ENCODE data around the gene SFSWAP.
"Not testable (repeated sequence)": the region's sequence is repeated elsewhere in the genome, so short reads cannot be mapped to it uniquely, and the experiment has no call there.

SFSWAP gene

DNA sequence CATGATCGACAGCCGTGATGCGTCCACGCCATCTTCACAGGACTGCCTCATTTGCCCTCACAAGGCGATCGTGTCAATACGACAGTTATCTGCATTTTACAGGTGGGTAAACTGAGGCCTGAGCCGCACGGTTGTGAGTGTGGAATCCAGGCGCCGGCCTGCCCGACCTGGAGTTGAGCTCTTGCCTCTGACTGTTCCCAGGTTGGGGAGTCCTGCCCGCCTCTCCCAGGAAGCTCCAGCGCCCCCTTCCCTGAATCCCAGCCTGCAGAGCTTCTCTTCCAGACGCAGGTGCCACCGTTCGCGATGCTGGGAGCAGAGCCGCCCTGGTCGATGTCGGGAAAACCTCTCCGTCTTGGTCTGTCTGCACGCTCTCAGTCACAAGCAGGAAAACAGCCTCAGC, 31.1 kb upstream of the SFSWAP start:
- DNase-seq (ENCODE audit: low read depth) = not testable (repeated sequence)

DNA sequence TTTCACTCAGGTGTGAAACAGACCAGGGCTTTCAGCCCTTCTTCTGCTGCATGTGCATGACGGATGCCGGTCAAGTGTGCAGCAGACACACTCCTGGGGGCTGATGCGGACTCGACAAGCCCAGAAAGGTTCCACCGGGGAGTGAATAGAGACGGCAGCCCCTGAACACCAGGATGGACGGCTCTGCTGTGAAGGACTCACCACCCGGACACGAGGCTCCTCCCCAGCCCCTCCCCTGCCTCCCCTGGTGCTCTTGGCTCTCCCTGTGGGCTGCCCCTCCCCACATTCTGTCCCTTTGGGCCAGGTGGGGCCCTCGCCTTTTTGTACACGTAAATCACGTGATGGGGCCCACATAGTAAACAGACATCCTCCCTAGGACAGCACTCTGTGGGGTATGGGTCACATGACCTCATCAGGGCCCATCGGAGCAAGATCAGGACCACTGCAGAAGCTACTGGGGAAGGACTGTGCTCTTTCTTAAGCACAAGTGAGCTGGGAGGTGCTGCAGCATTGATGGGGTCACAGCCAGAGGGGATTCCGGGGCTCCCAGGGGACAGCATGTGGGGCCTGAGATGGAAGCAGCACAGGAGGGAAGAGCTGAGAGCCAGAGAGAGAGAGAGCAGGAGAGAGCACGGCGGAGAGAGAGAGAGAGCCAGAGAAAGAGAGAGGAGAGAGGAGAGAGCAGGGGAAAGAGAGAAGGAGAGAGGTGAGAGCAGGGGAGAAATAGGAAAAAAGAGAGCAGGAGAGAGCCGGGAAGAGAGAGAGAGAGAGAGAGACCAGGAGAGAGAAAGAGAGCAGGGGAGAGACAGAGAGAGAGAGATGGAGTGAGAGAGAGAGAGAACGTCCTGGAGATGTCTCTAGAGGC, 30.3 kb upstream of the SFSWAP start:
- not testable (repeated sequence) for DNase-seq (ENCODE audit: low read depth)

DNA sequence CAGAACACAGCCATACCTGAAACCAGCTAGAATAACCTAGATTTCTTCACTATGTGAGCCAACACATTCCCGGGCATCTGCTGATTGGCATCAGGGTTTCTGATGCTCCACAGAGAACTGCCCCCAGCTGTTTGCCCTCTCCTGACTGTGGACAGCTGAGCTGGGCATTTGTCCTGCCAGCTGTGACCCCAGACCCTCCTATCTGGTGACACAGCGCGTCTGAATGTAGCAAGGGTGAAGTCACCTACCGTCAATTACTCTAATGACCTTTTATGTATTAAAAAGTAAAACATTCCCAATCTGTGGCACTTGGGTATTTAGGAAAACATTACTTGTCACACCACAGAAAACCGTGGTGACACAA, 29.7 kb upstream of the SFSWAP start:
- DNase-seq (ENCODE audit: low read depth) = no peak

DNA sequence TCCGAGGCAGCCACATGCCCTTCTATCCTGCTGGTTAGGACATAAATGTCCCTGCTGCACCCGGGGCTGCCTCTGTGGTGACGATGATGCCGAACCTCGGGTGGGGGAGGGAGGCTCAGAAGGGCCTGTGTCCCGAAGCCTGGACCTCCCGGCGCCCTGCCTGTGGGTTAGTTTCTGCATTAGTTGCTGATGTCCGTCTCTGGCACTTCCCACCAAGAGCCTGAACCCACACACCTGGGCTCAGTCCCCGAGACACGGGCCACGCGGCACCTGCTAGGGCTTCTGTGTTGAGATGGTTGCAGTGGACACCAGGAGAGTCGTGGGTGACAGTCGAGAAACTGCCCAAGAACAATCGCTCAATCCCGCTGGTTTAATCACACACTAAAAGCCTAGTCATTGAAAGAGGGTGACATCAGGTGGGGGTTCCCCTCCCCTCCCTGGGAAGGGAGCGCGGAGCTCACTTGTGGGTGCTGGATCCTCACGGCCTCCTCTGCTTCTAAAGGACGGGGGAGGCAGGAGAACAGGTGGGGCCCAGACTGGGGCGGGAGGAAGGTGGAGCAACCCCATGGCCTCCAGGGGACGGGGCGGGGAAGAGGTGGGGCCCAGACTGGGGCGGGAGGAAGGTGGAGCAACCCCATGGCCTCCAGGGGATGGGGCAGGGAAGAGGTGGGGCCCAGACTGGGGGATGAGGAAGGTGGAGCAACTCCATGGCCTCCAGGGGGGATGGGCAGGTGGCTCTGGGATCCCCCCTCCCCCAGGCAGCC, 29.0 kb upstream of the SFSWAP start:
- DNase-seq (ENCODE audit: low read depth) = not testable (repeated sequence)

DNA sequence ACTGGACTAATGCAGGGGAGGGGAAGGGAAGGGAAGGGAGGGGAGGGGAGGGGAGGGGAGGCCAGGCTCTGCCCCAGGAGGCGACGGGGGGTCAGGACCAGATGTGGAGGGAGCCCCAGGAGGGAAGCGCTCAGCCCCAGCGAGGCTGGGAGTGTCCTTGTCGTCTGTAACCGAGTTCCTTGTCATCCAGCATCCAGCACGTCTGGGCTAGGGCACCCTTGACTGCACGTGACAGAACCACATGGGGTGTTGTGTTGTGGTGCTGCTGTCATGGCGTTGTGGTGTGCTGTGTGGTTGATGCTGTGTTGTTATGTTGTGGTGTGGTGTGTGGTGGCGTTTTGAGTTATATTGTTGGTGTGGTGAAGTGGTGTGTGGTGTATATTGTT, 28.4 kb upstream of the SFSWAP start:
- DNase-seq (ENCODE audit: low read depth) = no peak

DNA sequence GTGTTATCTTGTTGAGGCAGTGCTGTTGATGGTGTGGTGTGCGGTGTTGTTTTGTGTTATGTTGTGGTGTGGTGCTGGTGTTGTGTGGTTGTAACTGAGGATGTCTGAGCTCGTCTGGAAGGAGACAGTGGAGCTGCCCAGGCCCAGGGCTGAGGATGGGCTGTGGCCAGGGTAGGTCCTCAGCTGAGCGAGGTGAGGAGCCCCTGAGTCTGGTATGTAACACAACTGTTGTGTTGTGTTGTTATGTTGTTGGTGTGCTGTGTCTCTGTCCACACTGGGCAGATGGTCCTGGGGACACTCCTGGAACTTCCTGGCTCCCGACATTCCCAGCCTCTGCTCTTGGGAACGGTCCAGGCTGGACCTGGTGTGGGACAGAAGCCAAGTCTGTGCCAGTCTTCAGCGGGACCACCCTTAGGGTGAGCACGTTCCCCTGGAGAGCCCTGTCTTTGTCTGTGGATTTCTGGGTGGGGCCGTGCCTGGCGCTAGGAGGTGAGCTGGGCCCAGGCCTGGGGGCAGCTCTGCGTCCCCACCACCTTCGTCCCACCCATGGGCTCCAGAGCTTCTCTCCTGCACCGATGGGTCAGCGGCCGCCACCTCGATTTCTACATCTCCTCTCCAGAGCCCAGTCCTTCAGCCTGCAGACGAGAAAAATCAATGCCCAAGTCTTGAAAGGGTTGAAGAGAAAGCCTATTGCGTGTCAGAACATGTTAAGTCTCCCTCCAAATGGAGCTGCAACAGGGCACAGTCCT, 27.4 kb upstream of the SFSWAP start:
- DNase-seq (ENCODE audit: low read depth) = no peak

DNA sequence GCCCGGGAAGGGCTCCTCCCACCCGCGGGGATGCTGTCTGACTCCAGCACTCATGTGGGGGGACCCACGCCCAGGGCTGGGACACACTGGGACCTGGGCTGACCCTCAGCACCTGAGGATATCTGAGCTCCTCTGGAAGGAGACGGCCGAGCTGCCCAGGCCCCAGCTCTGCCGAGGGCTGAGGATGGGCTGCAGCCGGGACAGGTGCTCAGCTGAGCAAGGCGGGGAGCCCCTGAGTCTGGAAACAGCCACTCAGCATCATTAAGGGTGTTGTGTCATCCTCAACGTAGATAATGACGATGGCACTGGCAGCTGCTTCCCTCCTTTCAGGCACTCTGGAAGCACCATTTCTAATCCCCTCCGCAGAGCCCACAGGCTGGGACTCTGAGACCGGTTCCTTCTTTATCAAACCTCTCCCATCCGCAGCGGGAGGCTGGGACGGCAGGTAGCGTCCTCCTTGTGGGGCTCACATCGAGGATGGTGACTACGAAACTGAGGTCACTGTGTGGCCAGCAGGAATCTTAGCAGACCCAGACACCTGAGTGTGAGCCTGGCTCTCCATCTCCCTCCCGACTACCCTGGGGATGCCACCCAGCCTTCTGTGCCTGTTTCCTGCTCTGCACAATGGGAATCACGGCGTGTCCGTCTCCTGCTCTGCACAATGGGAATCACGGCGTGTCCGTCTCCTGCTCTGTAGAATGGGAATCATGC, 26.7 kb upstream of the SFSWAP start:
- DNase-seq (ENCODE audit: low read depth) = no peak

DNA sequence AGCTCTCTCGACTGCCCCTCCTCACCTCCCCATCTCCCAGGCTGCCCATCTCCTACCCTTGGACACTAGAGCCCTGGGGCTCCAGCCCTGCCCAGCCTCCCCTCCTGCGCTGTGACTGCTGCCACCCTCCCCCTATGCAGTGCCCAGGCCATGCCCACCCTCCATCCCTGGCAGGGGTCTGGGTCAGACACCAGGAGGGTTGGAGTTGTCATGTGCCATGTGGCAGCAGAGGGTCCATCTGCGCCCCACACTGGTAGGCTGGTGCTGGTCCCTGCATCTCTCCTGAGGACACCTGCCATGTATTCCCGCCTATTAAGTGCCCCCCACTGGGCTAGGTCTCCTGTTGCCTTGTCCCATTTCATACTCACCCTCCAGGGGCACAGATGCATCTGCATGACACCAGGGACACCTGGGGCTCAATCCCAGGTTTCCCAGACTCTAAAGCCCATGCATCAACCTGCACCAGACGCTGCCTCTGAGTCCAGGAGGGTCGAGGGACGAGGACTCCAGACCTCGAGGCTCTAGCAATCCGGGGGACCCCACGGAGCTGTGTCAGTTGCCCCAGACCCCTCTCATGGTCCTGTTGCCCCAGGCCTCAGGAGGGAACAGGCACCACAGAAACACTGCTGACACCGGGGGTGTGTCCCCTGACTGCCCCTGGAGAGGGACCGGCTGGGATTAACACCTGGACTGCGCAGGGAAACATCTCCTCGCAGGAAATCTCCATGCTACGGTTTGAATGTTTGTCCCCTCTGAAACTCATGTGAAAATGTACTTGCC, 23.4 kb upstream of the SFSWAP start:
- no peak for DNase-seq (ENCODE audit: low read depth)

DNA sequence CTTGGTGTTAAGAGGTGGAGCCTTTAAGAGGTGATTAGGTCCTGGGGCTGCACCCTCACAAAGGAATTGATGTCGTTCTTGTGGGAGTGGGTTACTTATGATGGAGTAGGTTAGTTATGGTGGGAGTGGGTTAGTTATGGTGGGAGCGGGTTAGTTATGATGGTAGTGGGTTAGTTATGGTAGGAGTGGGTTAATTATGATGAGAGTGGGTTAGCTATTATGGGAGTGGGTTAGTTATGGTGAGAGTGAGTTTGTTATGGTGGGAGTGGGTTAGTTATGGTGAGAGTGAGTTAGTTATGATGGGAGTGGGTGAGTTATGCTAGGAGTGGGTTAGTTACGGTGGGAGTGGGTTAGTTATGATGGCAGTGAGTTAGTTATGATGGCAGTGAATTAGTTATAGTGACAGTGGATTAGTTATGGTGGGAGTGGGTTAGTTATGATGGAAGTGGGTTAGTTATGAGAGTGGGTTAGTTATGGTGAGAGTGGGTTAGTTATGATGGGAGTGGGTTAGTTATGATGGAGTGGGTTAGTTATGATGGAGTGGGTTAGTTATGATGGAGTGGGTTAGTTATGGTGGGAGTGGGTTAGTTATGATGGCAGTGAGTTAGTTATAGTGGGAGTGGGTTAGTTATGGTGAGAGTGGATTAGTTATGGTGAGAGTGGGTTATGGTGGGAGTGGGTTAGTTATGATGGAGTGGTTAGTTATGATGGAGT, 22.6 kb upstream of the SFSWAP start:
- DNase-seq (ENCODE audit: low read depth) = no peak

DNA sequence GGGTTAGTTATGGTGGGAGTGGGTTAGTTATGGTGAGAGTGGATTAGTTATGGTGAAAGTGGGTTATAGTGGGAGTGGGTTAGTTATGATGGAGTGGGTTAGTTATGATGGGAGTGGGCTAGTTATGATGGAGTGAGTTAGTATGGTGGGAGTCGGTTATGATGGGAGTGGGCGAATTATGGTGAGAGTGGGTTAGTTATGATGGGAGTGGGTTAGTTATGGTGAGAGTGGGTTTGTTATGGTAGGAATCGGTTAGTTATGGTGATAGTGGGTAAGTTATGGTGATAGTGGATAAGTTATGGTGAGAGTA, 22.1 kb upstream of the SFSWAP start:
- DNase-seq (ENCODE audit: low read depth) = no peak

DNA sequence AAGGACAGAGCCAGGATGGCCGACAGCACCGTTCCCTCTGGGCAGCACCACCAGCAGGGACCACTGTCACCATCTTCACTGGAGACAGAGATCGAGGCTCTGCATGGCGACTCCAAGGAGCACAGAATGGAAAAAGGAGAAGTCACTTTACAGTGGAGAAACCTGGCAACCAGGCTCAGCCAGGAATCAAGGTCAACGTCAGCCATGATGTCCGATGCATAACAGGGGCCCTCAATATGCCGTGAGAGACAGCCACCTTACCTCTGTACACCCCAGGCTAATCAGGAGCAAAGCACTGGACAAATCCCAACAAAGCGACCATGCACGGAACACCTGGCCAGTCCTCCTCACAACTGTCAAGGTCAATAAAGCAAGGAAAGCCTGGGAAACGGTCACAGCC, 20.6 kb upstream of the SFSWAP start:
- no peak for DNase-seq (ENCODE audit: low read depth)

DNA sequence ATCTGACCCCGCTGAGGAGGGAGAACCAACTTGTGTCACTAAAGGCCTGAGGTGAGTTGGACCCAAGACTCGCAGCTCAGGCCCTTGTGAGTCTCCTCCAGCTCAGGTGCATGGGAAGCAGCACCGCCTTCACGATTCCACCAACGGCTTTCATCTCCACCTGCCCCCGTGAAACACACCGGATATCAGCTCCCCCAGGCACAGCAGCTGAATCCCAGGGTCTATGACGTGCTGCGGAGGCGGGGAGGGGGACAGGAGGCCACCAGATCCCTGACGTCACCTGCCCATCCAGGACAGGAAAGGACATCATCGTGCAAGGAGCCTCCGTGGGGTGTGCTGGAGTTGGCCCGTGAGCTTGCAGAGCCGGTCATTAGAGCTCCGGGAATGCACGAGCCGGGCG, 18.5 kb upstream of the SFSWAP start:
- DNase-seq (ENCODE audit: low read depth) = no peak

DNA sequence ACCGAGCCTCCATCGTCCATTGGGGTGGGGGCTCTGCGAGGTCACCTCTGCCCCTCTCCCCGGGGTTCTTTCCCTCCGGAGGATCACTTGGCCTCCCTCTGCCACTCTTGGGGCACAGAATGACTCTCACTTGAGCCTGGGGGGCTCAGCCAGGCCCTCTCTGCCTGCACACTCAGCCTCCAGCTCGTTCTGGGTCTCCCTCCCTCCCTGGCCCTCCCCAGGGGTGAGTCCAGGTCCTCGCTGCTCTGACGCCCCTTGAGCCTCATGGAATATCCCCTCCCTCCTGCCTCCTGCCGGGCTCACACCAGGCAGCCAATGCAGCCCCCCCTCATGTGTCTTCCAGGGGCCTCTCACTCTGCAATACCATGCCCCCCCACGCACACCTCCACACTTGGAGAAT, 17.7 kb upstream of the SFSWAP start:
- no peak for DNase-seq (ENCODE audit: low read depth)

DNA sequence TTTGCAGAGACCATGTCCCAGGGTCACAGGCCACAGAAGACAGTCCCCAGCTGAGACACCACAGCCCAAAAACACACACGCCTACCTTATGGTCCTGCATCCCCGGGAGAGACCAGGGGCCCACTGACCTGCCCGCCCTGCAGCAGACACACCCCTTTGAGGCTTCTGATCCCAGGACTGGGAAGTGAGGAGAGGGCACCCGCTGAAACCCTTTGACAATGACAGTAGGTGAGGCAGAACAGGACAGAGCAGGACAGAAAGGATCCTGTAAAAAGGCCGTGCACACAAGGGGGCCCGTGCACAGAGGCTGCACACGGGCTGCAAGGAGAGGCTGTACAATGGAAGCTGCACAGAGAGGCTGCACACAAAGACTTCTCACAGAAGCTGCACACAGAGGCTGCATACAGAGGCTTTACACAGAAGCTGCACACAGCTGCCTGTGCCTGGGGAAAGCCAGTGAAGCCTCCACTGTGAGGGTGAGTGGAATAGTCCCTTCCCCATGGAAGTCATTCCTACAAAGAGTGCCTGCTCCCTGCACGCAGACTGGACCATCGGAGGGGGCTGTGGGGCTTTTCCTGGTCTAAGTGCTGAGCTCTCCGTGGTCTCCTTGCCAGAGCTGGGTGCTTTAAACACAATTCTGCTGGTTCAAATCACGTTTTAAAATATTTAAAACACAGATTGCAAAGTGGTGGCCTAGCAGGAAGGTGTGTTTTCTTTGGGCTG, 16.6 kb upstream of the SFSWAP start:
- DNase-seq (ENCODE audit: low read depth) = no peak

DNA sequence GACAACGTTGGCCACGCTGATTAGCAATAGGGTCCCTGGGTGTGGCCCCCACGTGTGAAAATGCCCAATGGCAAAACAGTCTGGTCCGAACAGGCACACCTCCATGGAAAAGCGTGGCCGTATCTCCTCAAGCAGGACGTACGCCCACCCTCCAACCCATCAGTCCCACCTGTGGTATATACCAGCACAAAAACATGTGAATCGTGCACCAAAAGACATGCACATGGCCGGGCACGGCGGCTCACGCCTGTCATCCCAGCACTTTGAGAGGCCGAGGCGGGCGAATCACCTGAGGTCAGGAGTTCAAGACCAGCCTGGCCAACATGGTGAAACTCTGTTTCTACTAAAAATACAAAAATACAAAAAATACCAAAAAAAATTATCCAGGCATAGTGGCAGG, 14.9 kb upstream of the SFSWAP start:
- no peak for DNase-seq (ENCODE audit: low read depth)

DNA sequence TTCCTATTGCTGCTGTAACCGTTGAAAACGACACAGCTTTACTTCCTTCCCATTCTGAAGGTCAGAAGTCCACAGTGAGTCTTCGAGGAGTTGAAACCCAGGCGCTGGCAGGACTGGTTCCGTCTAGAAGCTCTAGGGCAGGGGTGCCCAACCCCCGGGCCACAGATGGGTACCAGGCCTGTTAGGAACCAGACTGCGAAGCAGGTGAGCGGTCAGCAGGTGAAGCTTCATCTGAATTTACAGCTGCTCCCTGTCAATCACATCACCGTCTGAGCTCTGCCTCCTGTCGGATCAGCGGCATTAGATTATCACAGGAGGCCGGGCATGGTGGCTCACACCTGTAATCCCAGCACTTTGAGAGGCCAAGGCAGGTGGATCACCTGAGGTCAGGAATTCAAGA, 12.6 kb upstream of the SFSWAP start:
- DNase-seq (ENCODE audit: low read depth) = no peak

DNA sequence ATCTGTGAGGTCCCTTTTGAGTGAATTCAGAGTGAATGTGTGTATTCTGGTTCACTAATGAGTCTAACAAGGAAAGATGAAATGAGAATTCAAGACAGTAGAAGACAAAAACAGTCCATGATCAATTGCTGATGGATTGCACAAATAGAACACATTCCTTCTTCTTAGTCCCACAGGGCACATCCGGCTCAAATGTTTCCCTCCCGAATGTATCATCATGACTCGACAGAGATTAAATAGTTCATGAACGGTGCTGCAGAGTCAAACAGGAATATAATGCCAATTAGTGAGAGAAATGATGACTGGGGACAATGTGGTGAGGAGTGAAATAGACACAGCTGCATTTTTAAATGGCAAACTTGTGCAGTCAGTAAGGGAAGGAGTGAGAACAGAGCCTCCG, 11.5 kb upstream of the SFSWAP start:
- DNase-seq (ENCODE audit: low read depth) = no peak

DNA sequence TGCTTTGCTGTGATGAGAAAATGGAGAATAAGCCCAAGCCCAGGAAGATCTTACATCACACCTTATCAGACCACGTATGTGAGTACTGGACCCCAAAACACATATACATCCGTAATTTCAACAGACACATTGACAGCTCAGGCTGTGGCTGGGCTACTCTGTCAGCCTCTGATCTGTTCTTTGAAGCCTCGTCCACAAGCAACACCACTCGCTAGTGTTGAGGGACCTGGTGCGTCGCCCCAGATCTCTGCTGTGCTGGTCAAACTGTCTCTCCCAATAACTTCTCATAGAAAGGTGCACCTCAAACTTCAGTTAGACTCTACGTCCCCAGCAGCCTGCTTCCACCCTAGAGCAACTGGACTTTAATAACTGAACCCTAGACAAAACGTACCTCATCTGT, 10.6 kb upstream of the SFSWAP start:
- no peak for DNase-seq (ENCODE audit: low read depth)

DNA sequence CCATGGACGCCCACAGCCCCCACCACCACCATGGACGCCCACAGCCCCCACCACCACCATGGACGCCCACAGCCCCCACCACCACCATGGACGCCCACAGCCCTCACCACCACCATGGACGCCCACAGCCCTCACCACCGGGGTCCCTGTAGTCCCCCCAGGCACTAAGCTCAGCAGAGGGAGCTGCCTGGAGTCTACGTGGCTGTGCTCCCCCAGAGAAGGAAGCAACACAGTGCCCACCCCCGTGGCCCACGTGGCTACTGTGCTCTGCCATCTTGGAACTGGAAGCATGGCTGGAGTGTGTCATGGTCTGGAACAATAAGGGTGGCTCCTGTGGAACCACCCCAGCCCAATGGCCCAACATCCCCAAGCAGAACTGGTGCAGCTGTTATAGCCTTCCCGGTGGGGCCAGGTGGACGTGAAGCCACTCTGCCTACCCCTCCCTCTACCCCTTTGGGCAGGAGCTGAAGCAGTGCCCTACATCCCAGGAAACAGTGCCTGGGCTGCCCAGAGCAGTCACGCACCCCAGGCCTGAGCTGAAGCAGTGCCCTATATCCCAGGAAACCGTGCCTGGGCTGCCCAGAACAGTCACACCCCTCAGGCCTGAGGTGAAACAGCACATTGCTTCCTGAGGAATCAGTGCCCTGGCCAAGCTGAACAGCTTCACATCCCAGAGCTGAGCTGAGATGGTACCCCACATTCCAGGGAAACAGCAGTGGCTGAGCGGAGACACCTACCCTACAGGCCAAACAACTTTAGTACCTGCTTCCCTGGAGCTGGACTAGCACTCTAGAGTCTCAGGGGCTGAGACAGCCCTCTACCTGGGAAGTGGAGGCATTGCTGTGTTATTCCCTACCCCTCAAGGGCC, 9.0 kb upstream of the SFSWAP start:
- DNase-seq (ENCODE audit: low read depth) = no peak

DNA sequence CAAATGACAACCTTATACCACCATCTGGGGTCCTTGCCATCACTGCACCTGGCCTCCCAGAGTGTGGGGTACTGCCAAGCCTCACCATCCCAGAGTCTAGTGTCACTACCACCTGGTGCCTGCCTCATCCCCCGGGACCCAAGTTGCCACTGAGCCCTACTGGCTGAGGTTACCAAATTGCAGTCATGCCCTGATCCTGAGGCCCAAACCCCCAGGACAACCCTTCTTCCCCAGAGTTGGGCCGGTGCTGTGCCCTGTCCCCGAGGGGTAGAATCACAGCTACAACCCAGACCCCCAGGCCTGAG, 8.4 kb upstream of the SFSWAP start:
- no peak for DNase-seq (ENCODE audit: low read depth)
